ENCODE data around the gene KIAA1755. TPM values are rescaled to one million over a fixed set of nuclear protein-coding genes. Genes with fewer than 3 reads are reported as not detected.

KIAA1755 gene
- total and polyA plus RNA-seq, 9 of the 15 experiments (the other 6 are each of a cell fraction or from before 2014, with no cell fraction given) = not detected

DNA sequence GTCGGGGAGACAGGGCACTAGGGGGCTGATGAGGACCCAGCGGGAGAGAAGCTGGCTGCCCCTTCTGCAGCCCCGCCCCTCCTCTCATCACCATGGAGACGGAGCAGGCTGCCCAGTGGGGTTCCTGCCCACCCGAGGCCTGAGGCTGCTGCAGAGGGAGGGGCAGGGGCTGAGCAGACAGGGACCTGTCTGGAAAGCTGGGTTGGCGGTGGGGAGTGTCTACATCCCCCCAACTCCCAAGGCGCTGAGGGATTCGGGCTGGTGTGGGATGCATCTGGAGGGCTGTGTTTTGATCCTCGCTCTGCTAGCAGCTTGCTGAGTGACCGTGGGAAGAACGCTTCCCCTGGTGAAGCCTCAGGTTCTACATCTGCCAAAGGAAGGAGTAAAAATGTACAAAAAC, 42.3 kb upstream of the KIAA1755 start (continued):
- TF ChIP-seq, protein P1, sequence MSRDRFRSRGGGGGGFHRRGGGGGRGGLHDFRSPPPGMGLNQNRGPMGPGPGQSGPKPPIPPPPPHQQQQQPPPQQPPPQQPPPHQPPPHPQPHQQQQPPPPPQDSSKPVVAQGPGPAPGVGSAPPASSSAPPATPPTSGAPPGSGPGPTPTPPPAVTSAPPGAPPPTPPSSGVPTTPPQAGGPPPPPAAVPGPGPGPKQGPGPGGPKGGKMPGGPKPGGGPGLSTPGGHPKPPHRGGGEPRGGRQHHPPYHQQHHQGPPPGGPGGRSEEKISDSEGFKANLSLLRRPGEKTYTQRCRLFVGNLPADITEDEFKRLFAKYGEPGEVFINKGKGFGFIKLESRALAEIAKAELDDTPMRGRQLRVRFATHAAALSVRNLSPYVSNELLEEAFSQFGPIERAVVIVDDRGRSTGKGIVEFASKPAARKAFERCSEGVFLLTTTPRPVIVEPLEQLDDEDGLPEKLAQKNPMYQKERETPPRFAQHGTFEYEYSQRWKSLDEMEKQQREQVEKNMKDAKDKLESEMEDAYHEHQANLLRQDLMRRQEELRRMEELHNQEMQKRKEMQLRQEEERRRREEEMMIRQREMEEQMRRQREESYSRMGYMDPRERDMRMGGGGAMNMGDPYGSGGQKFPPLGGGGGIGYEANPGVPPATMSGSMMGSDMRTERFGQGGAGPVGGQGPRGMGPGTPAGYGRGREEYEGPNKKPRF (IDR thresholded peaks at IDR 0.05; ENCODE audit: low read depth, low read length) = no peak
- TF ChIP-seq MTA1 (IDR thresholded peaks at IDR 0.05; ENCODE audit: borderline replicate concordance) = no peak
- no peak for TF ChIP-seq GTF2E2 (tag; IDR thresholded peaks at IDR 0.05)

DNA sequence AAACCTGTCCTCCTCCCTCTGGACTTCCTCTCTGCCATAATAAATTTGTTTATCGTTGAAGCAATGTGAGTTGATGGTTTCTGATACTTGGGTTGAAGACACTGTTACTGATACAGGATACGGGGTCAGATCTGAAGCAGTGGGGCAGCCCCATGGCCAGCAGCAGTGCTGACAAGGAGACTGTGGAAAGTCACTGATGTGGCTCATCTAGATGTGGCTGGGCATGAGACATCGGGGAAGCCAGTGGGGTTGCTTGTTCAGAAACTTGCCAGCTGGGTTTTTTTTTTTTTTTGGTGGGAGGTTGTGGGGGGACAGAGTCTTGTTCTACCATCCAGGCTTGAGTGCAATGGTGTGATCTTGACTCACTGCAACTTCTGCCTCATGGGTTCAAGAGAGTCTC, 40.8 kb upstream of the KIAA1755 start:
- in situ Hi-C loops (cut with MboI) (no loop called here), intact Hi-C loops (cut with micrococcal nuclease) (no loop called here)
- H3K9me1 ChIP-seq (ENCODE audit: control insufficient read depth, insufficient read depth, low read length) = no peaks in the 10 kb centered on the region
- WGBS (ENCODE audit: insufficient coverage, low coverage, missing lambda C conversion rate) = 0% methylated on average over 3 of the region's 3 CpGs
- ATAC-seq (no peak), FAIRE-seq (no peak), DNase-seq (ENCODE audit: extremely low read depth in 1 of 4, low spot score in 3 of 4) (no peak)
- peaks cover 3% of the 10 kb centered on the region; the same call in 1 of the 2 replicates for H4K20me1 ChIP-seq (replicated peaks; ENCODE audit: control insufficient read depth, insufficient read depth, low read length)
- ChIA-PET POLR2A (interaction anchor here (1.1 kb wide), 1 partner anchor 9 kb away, joined by 3 read pairs; no protein-coding TSS in a partner anchor), CTCF (ENCODE audit: low intra/inter-chr PET ratio) (no interaction called here)
- no peaks in the 10 kb centered on the region for H3K9me3 ChIP-seq (replicated peaks; ENCODE audit: control insufficient read depth, insufficient read depth, low read depth, low read length)
- no peak overlapping the region for H3K4me3 ChIP-seq
- H3K27me3 ChIP-seq (ENCODE audit: control insufficient read depth in 2 of 2, insufficient read depth in 2 of 2, low read length in 2 of 2) = peaks cover 11 to 39% of the 10 kb centered on the region in 2 experiments
- H2AFZ ChIP-seq (ENCODE audit: low read depth, low read length) = no peak overlapping the region
- peaks cover 0 to 6% of the 10 kb centered on the region in 2 experiments; a peak in 1 of 5 replicates for H3K4me1 ChIP-seq (replicated peaks in 1 of 2; ENCODE audit: control insufficient read depth in 2 of 2, insufficient read depth in 2 of 2, low read length in 2 of 2)
- H3K4me2 ChIP-seq (ENCODE audit: insufficient read depth, low read length) = no peak overlapping the region
- no peaks in the 10 kb centered on the region for H3K79me2 ChIP-seq (ENCODE audit: control insufficient read depth, insufficient read depth, low read length)
- no peak overlapping the region for H3K9ac ChIP-seq (ENCODE audit: insufficient read depth in 1 of 2, low read depth in 2 of 2, low read length in 2 of 2)
- BruUV-seq (replicated peaks) = no TSS peak
- TF ChIP-seq, protein P2, sequence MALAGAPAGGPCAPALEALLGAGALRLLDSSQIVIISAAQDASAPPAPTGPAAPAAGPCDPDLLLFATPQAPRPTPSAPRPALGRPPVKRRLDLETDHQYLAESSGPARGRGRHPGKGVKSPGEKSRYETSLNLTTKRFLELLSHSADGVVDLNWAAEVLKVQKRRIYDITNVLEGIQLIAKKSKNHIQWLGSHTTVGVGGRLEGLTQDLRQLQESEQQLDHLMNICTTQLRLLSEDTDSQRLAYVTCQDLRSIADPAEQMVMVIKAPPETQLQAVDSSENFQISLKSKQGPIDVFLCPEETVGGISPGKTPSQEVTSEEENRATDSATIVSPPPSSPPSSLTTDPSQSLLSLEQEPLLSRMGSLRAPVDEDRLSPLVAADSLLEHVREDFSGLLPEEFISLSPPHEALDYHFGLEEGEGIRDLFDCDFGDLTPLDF (CRISPR knock-in tag; IDR thresholded peaks at IDR 0.05) = no peak
- TF ChIP-seq ZC3H4 (CRISPR knock-in tag; IDR thresholded peaks at IDR 0.05; ENCODE audit: borderline replicate concordance) (no peak), PHTF2 (CRISPR knock-in tag; IDR thresholded peaks at IDR 0.05) (no peak), CTBP1 (IDR thresholded peaks at IDR 0.05; ENCODE audit: borderline replicate concordance) (no peak)
- H3K27ac ChIP-seq (ENCODE audit: extremely low read depth, low read depth, low read length) = no peak overlapping the region
- no peaks in the 10 kb centered on the region for H3K36me3 ChIP-seq (ENCODE audit: control insufficient read depth, insufficient read depth, low read length)

All from K562 (cell line).